ENCODE data around the gene RASA1.
"Not testable (repeated sequence)": the region's sequence is repeated elsewhere in the genome, so short reads cannot be mapped to it uniquely, and the experiment has no call there.

RASA1 gene

DNA sequence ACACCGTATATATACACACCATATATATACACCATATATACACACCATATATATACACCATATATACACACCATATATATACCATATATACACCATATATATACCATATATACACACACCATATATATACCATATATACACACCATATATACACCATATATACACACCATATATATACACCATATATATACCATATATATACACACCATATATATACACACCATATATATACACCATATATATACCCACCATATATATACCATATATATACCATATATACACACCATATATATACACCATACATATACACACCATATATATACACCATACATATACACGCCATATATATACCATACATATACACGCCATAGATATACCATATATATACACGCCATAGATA is 19.6 kb downstream of the RASA1 start:
- not testable (repeated sequence) for DNase-seq

DNA sequence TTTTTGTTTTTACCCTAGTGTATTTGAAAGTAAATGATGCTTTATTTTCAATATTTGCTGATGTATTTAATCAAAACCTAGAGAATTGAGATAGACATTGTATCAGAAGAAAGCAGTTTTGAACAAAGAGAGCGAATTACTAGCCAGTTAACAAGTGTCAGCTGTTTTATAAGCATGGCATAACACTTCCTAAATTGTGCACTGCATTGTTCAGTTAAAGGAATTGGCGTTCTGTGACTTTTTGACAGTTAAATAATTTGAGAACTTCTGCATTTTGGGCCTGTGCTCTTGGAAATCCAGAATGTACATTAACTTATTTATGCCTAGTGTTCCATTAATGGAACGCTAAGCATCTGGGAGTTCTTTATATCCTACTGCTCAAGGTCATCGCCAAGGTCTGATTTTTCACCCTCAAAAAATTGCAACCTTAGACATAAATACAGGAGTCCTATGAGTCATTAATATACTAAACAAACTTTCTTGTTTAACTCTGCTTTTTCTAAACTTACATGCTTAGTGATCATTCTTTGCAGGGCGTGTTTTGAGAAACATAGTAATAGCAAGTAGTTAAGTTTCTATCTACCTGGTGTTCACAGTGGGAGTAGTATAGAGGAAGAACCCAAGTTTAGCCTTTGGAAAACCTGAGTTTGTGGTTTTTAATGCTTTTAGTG is 31.1 kb downstream of the RASA1 start:
- DNase-seq, result no peak

DNA sequence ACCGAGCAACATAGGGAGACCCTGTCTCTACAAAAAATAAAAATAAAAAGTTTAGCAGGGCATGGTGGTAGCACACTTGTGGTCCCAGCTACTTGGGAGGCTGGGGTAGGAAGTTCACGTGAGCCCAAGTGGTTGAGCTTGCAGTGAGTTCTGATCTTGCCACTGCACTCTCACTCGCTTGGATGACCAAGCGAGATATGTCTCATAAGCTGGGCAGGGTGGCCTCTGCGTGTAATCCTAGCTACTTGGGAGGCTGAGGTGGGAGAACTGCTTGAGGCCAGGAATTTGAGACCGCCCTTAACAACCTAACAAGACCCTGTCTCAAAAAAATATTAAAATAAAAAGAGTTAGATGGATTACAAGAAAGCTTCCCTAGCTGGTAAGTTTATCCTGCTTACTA is 32.5 kb downstream of the RASA1 start:
- no peak for DNase-seq

DNA sequence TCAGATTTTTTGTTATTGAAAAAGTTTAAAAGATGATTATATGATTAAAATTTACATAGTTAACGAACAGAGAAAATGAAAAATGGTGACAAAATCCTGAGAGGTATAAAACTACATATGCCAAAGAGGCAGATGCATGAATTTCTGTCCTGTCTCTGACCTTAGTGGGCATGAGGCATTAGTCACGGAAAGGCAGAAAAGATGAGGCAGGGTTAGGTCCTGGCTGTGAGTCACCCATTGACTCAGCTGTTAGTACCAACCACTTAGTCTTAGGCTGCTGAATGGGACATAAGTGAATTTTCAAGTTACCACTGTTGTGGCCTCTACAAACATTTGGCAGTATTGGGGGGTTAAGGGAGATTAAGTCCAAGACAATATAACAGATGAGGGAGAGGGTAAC is 33.1 kb downstream of the RASA1 start:
- no peak for DNase-seq

DNA sequence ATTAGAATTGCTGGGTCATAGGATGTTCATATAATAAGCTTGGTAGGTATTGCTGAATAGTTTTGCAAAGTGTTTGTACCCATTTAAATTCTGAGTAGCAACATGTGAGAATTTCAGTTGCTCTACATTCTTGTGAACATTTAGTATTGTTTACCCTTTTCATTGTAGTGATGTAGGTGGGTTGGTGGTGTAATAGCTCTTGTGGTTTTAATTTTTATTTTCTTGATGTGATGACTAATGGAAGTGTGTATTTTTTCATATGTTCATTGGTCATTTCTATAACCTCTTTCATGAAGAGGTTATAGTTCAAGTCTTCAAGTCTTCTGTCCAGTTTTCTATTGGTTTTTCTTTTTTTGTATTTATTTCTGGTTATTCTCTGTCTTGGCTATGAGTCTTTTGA is 34.4 kb downstream of the RASA1 start:
- DNase-seq, result no peak

DNA sequence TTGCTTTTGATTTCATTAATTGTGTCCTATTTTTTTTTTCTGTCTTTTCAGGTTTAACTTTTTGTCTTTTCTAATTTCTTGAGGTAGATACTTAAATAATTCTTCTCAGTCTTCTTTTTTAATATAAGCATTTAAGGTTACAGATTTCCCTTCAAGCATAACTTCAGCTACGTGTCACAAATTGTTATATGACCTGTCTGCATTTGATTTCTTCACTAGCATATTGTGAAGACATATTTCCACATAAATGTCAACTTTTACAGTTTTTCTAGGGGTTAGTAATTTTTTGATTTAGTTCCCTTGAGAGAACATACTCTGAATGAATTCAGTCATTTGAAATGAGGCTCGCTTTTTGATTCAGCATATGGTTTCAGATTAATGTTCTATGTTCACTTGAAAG is 35.6 kb downstream of the RASA1 start:
- DNase-seq, result no peak

DNA sequence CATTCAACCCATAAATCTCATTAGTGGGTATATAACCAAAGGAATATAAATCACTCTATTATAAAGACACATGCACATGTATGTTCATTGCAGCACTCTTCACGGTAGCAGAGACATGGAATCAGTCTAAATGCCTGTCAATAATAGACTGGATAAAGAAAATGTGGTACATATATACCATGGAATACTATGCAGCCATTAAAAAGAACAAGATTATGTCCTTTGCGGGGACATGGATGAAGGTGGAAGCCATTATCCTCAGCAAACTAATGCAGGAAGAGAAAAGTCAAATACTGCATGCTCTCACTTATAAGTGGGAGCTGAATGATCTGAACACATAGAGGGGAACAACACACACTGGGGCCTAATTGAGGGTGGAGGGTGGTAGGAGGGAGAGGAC is 38.4 kb downstream of the RASA1 start:
- DNase-seq, result not testable (repeated sequence)

DNA sequence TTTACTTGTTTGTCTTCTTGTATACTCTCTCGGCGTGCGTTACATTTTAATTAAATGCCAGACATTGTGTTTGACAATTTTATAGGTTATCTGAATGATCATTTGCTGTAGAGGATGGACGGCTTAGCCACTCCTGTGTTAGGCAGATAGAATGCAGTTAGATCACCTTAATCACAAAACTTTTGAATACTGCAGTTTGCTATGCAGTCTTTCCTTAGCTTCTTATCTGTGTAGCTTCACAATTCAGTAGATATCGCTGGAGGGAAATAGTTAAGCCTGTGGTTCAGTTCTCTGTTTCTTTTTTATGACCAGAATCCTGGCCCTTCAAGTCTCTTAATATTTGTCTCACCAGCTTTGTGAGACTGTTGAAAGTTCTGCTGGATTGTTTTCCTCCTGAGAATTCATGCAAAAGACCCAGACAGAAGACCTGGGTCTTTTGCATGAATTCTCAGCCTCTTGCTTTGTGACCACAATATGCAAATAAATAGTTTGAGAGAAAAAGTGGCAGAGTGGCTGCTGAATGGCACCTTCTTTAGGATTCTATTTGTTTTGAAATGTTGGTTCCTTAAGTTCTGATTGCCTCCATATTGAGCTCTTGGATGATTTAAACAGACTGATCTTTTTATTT is 40.2 kb downstream of the RASA1 start:
- DNase-seq, result no peak

DNA sequence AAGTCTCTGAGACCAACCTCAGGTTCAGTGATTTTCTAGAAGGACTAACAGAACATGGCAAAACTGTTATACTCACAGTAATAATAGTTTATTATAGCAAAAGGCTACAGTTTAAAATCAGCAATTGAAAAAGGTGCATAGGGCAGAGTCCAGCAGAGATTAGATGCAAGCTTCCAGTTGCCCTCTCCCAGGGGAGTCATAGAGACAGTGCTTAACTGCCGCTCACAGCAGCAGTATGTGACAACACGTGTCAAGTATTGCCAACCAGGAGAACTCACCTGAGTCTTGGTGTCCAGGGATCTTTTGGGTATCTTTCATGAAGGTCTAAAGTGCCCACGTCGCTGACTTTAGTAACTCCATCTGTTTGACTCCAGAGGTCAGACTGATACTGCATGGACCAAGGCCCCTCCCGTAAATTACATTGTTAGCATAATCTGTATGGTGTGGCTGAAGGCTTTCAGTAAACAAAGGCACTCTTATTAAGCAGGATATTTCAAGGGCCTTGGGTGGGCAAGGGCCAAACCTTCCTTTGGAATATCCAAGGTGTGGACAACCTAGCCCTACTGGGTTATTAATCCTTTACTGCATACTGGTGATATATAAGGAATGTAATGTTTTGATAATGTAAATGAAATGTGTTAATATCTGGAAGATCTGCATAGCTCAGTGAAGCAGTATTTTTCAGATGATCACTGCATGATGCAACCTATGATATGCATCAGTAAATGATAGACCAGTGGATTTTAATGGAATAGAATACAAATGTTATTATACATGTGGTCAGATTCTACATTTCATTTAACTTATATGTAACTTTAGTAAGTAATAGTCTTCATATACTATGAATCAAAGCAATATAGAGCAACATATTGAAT is 44.0 kb downstream of the RASA1 start:
- DNase-seq, result no peak

DNA sequence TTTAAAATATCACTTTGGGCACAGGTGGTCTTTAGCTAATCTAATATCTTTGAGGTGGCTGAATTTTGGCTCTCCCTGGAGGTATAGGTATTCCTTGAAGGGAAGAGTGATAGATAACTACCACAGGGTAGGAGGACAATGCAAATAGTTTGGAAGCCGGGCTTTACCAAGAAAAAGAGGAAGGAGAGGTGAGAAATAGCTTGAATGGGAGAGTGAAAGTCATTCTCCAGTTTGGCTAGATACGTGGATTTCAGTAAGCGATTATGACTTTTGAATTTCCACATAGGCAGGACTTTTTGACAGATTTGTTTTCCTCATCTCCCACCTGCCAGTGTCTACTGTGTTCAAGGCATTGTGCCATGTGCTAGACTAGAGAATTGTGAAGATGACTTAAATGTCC is 45.5 kb downstream of the RASA1 start:
- DNase-seq, result no peak

DNA sequence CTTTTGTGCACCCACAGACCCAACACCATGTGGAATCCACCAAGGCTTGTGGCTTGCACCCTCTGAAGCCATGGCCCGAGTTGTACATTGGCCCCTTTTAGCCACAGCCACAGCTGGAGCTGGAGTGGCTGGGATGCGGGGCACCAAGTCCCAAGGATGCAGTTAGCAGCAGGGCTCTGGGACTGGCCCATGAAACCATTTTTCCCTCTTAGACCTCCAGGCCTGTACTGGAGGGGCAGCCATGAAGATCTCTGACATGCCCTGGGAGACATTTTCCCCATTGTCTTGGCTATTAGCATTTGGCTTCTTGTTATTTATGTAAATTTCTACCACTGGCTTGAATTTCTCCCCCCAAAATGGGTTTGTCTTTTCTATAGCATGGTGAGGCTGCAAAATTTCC is 51.8 kb downstream of the RASA1 start:
- DNase-seq, result no peak

DNA sequence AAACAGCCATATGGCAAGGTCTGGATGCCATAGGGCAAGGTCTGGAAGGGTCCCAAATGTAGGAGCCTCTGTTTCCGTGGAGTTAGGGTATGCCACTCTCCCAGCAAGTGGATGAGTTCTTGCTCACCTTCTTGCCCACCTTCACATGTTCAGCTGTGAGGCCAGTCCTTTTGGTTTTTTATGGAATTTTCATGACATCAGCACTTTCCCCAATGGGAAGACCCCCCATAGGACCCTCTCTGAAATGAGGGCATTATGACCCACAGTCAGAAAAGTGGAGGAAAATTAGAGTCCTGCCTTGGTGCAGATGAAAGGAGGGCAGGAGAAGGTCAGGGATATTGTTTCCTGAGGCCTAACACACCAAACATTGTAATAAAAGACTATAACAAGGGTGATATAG is 53.9 kb downstream of the RASA1 start:
- DNase-seq, result no peak

DNA sequence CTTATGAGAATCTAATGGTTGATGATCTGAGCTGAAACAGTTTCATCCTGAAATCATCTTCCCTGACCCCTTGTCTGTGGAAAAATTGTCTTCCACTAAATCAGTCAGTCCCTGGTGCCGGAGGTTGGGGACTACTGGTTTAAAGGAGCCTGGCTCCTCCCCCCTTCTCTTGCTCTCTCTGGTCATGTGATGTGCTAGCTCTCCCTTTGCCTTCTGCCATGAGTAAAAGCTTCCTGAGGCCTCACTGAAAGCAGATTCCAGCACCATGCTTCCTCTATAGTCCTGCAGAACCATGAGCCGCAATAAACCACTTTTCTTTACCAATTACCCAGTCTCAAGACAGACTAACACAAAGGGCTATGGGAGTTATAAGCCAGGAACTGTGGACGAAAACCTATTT is 54.7 kb downstream of the RASA1 start:
- no peak for DNase-seq

DNA sequence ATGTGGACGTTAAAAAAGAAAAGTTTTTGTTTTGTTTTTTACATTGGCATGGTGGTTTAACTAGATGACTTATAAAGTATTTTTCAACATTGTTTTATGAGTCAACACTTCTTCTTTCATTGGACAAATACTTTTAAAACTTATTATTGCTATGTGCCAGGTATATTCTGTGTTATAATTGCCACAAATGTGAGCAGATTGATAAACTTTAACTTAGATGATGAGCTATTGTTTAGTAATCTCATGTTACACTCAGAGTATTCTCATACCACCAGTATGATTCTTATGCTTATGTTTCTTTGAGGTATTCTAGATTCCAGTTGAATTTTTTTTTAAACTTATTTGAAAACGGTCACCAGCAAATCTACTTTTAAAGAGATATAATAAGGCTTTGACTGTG is 60.3 kb downstream of the RASA1 start:
- no peak for DNase-seq

DNA sequence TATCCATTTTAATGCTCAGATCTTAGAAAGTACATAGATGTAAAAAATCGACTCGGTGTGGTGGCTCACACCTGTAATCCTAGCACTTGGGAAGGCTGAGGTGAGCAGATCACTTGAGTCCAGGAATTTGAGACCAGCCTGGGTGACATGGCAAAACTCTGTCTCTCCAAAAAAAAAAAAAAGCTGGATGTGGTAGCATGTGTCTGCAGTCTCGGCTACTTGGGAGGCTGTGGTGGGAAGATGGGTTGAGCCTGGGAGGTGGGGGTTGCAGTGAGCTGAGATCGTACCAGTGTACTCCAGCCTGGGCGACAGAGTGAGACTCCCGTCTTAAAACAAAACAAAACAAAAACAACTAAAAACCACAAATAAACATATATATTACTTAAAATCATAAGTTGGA is 61.4 kb downstream of the RASA1 start:
- no peak for DNase-seq

DNA sequence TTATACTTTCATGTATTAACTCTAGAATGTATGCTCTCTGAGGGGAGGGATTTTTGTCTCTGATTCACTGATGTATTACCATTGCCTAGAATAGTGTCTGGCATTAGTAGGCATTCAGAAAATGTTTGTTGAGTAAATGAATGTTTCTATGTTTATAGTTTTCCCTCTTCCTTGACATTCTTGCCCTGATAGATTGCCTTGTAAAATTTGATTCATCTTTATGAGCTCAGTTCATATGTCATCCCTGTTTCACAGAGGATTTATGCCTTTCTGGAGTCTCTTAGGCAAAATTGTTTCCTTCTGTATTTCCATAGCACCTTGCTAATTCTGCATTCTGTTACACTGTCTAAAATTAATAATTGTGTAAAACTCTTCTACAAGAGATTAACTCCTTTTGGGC is 72.3 kb downstream of the RASA1 start:
- DNase-seq, result no peak

DNA sequence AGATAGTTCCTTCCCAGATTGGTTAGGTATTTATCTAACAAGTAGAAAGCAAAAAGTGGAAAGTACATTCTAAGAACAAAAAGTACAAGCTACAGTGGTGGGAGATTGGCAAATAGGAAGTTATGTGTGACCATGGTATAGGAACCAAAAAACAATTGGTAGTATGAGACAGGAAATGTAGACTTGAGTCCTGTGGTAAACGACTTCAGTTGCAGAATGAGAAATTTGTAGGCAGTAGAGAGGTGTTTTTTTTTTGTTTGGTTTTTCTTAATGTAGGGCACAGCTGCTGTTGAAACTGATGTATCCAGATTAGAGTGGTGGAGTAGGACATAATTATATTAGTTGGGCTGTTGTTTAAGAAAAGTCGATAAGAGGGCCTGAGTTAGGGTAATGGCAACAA is 73.0 kb downstream of the RASA1 start:
- peak; percentile 31 for DNase-seq

DNA sequence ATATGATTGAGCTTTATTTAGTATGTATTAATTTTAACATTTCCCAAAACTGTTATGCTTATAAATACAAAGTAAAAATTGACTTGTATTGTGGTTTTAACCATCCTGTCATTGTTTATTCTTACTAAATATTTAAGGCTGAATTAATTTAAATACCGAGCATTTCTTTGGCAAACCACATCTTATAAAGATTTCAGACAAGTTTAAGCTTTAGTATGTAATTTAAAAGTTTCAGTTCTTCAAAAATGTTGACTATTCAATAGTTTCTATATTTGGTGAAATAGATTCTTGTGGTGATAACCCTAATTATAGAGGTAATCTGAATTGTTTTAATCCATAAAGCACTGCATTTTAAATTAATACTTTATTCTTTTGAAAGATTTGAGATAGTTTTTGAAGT is 79.6 kb downstream of the RASA1 start:
- DNase-seq, result no peak

DNA sequence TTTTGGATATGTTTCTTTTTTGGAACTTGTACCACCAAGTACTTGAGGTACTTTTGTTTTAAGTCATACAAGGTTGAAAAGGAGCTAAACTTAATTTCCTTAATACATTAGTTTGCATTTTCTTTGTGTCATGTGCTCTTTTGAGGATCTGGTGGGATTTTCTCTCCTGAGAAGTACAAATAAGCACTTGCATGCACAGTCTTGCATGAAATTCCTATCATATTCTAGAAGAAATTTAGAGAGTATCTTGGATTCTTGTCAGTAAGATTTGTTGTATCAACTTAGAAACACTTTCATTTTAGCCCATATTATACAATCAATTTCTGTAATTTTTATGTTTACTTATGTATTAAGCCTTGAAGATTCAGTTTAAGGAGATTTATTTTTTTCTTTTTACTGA is 80.2 kb downstream of the RASA1 start:
- no peak for DNase-seq

DNA sequence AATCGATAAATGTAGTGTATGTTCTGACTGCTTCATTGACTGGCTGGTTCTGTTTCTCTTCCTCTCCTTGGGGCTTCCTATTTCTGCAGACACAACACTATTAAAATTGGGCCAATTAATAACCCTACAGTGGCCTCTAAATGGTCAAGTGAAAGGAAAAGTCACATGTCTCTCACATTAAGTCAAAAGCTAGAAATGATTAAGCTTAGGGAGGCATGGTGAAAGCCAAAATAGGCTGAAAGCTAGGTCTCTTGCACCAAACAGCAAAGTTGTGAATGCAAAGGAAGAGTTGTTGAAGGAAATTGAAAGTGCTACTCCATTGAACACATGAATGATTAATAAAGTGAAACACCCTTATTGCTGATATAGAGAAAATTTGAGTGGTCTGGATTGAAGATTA is 86.8 kb downstream of the RASA1 start:
- DNase-seq, result no peak

DNA sequence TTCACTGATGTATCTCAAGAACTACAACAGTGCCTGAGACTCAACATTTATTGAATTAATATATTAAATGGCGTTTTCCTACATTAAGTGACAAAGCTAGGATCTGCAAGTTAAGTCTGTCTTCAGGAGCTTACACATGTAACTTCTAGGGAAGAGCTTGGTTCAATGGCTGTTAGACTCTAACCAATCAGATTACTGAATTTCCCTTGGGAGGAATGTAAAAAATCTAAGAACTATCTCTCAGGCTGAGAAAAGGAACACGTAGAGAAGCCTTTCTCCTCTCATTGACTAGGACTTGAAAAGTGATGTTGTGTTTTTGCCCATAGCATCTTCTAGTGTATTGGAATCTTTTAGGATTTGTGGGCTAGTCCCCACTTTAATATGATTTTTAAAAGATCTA is 91.4 kb downstream of the RASA1 start:
- no peak for DNase-seq

DNA sequence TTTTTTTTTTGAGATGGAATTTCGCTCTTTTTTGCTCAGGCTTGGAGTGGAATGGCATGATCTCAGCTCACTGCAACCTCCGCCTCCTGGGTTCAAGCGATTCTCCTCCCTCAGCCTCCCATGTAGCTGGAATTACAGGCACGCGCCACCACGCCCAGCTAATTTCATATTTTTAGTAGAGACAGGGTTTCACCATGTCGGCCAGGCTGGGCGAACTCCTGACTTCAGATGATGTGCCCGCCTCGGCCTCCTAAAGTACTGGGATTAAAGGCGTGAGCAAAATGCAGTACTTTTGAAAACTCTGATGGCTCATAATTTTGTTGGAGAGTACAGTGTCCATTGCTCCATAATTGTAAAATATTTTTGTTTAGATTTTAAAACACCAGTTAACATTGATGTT is 92.4 kb downstream of the RASA1 start:
- DNase-seq, result no peak

DNA sequence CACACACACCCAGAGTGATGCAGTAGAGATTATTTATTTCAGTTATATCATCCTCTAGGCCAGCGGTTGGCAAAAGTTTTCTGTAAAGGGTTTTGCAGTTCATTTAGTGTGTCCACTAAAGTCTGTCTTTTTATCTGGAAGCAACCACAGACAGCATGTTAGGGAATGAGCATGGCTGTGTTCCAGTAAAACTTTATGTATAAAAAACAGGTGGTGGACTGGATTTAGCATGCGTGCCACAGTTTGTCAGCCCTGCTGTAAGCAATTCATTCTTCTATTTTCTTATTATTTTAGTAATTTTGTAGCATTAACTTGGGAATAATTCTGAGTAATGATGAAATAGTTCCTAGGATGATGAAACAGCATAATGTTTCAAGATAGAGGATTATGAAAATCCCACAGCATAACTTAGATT is 93.4 kb downstream of the RASA1 start:
- DNase-seq, result no peak

DNA sequence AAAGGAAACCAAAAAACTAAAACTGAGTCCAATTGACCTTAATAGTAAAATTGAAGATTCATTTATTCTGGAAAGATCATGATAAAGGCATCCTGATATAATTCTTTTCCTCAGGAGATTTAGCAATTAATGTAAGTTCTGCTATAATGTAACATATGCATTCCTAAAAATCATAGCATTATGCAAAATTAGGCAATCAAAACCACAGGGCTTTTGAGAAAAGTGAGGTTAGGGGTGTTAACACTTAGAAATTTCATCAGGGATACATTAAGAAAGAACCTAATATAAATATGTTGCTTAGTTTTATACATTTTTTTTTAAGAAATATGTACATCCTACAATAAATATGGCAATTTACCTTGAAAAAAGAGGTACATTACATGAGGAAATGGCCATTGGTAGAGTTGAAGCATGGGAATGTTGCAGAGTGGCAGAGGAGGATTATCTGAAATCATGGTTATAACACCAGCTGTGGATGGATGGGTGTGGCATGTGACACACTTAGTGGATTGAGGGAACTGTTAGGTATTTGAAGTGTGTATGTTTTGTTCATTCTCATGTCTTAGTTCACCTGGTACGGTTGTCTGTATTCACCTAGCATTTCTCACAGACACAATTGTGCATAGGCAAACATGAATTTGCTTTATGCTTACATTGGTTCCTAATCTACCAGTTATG is 94.0 kb downstream of the RASA1 start:
- DNase-seq, result no peak
